OCI-LY7 (cell line): Measurements from ENCODE around the gene KIF1B. TPM values are rescaled to one million over a fixed set of nuclear protein-coding genes. Genes with fewer than 3 reads are reported as not detected.

Source experiments
- BruUV-seq: library from RNA; stranded (reverse); fragments of 400-500 nt; replicated peaks from 2 replicates; lab custom pipeline; 2021; lab: Mats Ljungman, UMichigan
- CTCF ChIA-PET: fragments of 300-600 bp; sonication (Branson Sonifier 250); formaldehyde crosslinking; loops from one replicate; lab custom pipeline; 2022; ENCODE audit warnings: antibody characterized with exemption; ENCODE audit not compliant: unreplicated experiment; lab: Charles Lee
- POLR2A ChIA-PET: fragments of 300-600 bp; sonication (Branson Sonifier 250); formaldehyde crosslinking; loops from one replicate; lab custom pipeline; 2022; ENCODE audit warnings: antibody characterized with exemption; lab: Charles Lee
- DNase-seq: peaks from one replicate; pipeline ENCODE4 v3.0.0-alpha.2; 2015; ENCODE audit warnings: low spot score
- H2AFZ ChIP-seq: fragments of 200-600 bp; sonication (generic), shearing (Covaris generic); 2 replicates; pipeline ENCODE4 v1.6.1; 2014; ENCODE audit warnings: mild to moderate bottlenecking, antibody characterized with exemption, low read length, moderate library complexity
- H3K27ac ChIP-seq: fragments of 200-600 bp; sonication (generic); 2 replicates; pipeline ENCODE4 v1.5.1; 2014; ENCODE audit warnings: mixed run types, low read depth, mild to moderate bottlenecking, moderate library complexity, low read length, inconsistent platforms; ENCODE audit not compliant: poor library complexity, severe bottlenecking
- H3K36me3 ChIP-seq: fragments of 200-600 bp; sonication (generic); 2 replicates; pipeline ENCODE4 v1.6.1; 2014; ENCODE audit warnings: mild to moderate bottlenecking, antibody characterized with exemption, low read length, moderate library complexity, mixed read lengths; ENCODE audit not compliant: insufficient read depth
- H3K4me1 ChIP-seq: fragments of 200-600 bp; sonication (generic); 2 replicates; pipeline ENCODE4 v1.5.1; 2014; ENCODE audit warnings: mild to moderate bottlenecking, low read length; ENCODE audit not compliant: insufficient read depth, poor library complexity, severe bottlenecking
- H3K4me2 ChIP-seq: fragments of 200-600 bp; sonication (generic); 2 replicates; pipeline ENCODE4 v1.6.1; 2014; ENCODE audit warnings: mild to moderate bottlenecking, low read length
- H3K4me3 ChIP-seq: fragments of 200-600 bp; sonication (generic); 2 replicates; pipeline ENCODE4 v1.5.1; 2014; ENCODE audit warnings: mild to moderate bottlenecking, low read depth, low read length; ENCODE audit not compliant: poor library complexity, severe bottlenecking
- H3K79me2 ChIP-seq: fragments of 200-600 bp; sonication (generic); 2 replicates; pipeline ENCODE4 v1.6.1; 2016; ENCODE audit warnings: low read depth, mild to moderate bottlenecking, low read length, moderate library complexity, mixed read lengths; ENCODE audit not compliant: insufficient read depth
- H3K9me2 ChIP-seq: fragments of 200-600 bp; sonication (generic); 2 replicates; pipeline ENCODE4 v1.6.1; 2016; ENCODE audit warnings: mild to moderate bottlenecking, low read length, mixed read lengths; ENCODE audit not compliant: insufficient read depth
- H3K9me3 ChIP-seq: fragments of 200-600 bp; sonication (generic); 2 replicates; pipeline ENCODE4 v1.6.1; 2014; ENCODE audit warnings: mild to moderate bottlenecking, mixed run types, low read length, mixed read lengths
- H4K20me1 ChIP-seq: fragments of 200-600 bp; sonication (generic); 2 replicates; pipeline ENCODE4 v1.6.1; 2014; ENCODE audit warnings: mild to moderate bottlenecking, antibody characterized with exemption, low read length, moderate library complexity, mixed read lengths; ENCODE audit not compliant: insufficient read depth
- CTCF ChIP-seq: fragments of 200-600 bp; sonication (generic); conservative IDR thresholded peaks from 2 replicates; pipeline ENCODE4 v1.5.1; 2014; ENCODE audit warnings: mild to moderate bottlenecking, antibody characterized with exemption, low read length, moderate library complexity, mixed read lengths
- EZH2phosphoT487 ChIP-seq: fragments of 200-600 bp; sonication (generic); IDR thresholded peaks from 2 replicates; pipeline ENCODE4 v1.6.1; 2018; ENCODE audit warnings: low read depth, borderline replicate concordance, mild to moderate bottlenecking, mixed run types, antibody characterized with exemption, low read length, moderate library complexity, mixed read lengths
- intact Hi-C: fragments of 100-400 bp; cut with micrococcal nuclease; formaldehyde crosslinking; loops from one replicate; pipeline ENCODE4 v1.10.0; 2022; ENCODE audit not compliant: unreplicated experiment
- total RNA-seq, 2 experiments: library from RNA; depleted of rRNA in 1 of 2; stranded (reverse); fragments of >200 nt in 1 of 2; shearing (Covaris generic) in 1 of 2; gene quantifications; 2 replicates each; pipeline ENCODE4 v1.2.3, GENCODE V29; 2014 to 2022

KIF1B gene
- total RNA-seq, 2 experiments from 2014 or later = 3.8 to 4.8 TPM

GRCh38 chr1:10299151-10299550 lies 88.8 kb downstream of the KIF1B start:
- no peak for TF ChIP-seq EZH2phosphoT487
- TF ChIP-seq CTCF = no peak
- no peak for DNase-seq
- Histone ChIP-seq H3K9me3 (no peaks in the 10 kb centered on the region), H3K4me3 (no peak overlapping the region), H4K20me1 (no peaks in the 10 kb centered on the region), H3K79me2 (no peaks in the 10 kb centered on the region), H2AFZ (no peak overlapping the region), H3K36me3 (no peaks in the 10 kb centered on the region), H3K4me1 (no peaks in the 10 kb centered on the region), H3K9me2 (no peaks in the 10 kb centered on the region), H3K4me2 (no peak overlapping the region), H3K27ac (no peak overlapping the region)
- BruUV-seq = no TSS peak
- ChIA-PET POLR2A (interaction anchor here (1.2 kb wide), 1 partner anchor 34 kb away, joined by 4 read pairs; no protein-coding TSS in a partner anchor), CTCF (no interaction called here)
- intact Hi-C loops = no loop called here

- no peaks in the 10 kb centered on the region for H3K79me2 ChIP-seq
- POLR2A ChIA-PET = no interaction called here
- intact Hi-C loops = no loop called here
- CTCF ChIA-PET = no interaction called here
- no peak for TF ChIP-seq CTCF
- TF ChIP-seq EZH2phosphoT487 = no peak
- H2AFZ ChIP-seq = no peak overlapping the region
- no peak for DNase-seq
- H3K4me1 ChIP-seq = no peaks in the 10 kb centered on the region
- no peak overlapping the region for H3K27ac ChIP-seq
- BruUV-seq = no TSS peak
- no peaks in the 10 kb centered on the region for H3K36me3 ChIP-seq
- H3K4me2 ChIP-seq = no peak overlapping the region
- H4K20me1 ChIP-seq = no peaks in the 10 kb centered on the region
- no peak overlapping the region for H3K4me3 ChIP-seq
- no peaks in the 10 kb centered on the region for H3K9me2 ChIP-seq
- H3K9me3 ChIP-seq = no peaks in the 10 kb centered on the region
Observed at GRCh38 chr1:10302416-10302815, 92.0 kb downstream of the KIF1B start.

GRCh38 chr1:10304295-10304694 lies 93.9 kb downstream of the KIF1B start:
- Histone ChIP-seq H3K79me2 (no peaks in the 10 kb centered on the region), H3K27ac (no peak overlapping the region), H3K4me2 (no peak overlapping the region), H3K4me3 (no peak overlapping the region), H4K20me1 (no peaks in the 10 kb centered on the region), H3K36me3 (no peaks in the 10 kb centered on the region), H3K9me3 (no peaks in the 10 kb centered on the region), H3K4me1 (peaks cover 9% of the 10 kb centered on the region), H3K9me2 (no peaks in the 10 kb centered on the region), H2AFZ (no peak overlapping the region)
- intact Hi-C loops = no loop called here
- BruUV-seq = no TSS peak
- DNase-seq = no peak
- ChIA-PET POLR2A (no interaction called here), CTCF (no interaction called here)
- TF ChIP-seq CTCF (no peak), EZH2phosphoT487 (no peak)
